GM23338 (cell line): ENCODE results near the gene EXOC4. TPM values are rescaled to one million over a fixed set of nuclear protein-coding genes. Genes with fewer than 3 reads are reported as not detected.
A peak's percentile ranks its signal among the peaks of the same experiment; 100 is the strongest.

Source experiments
- ATAC-seq: fragments of 200-7000 bp; cut with Tn5 transposase; 3 replicates; pipeline ENCODE4 v1.9.1; 2020
- DNase-seq: peaks from one replicate; pipeline ENCODE4 v3.0.0-alpha.2; 2015; ENCODE audit warnings: low spot score
- H2AFZ ChIP-seq: fragments of 200-600 bp; sonication (generic); 2 replicates; pipeline ENCODE4 v1.8.0; 2016; ENCODE audit warnings: antibody characterized with exemption, mild to moderate bottlenecking, moderate library complexity
- H3F3A ChIP-seq: fragments of 200-600 bp; sonication (generic); replicated peaks from 2 replicates; pipeline ENCODE4 v1.8.0; 2017; ENCODE audit warnings: antibody characterized with exemption, mixed run types, low read depth
- H3K27ac ChIP-seq: fragments of 200-600 bp; sonication (generic); 2 replicates; pipeline ENCODE4 v1.6.1; 2016; ENCODE audit warnings: low read depth
- H3K27me3 ChIP-seq: fragments of 200-600 bp; sonication (generic); 2 replicates; pipeline ENCODE4 v1.8.0; 2016; ENCODE audit warnings: mild to moderate bottlenecking, mixed run types, moderate library complexity; ENCODE audit not compliant: insufficient read depth
- H3K36me3 ChIP-seq: fragments of 200-600 bp; sonication (generic); 2 replicates; pipeline ENCODE4 v1.8.0; 2016; ENCODE audit warnings: mild to moderate bottlenecking; ENCODE audit not compliant: insufficient read depth
- H3K4me1 ChIP-seq: fragments of 200-600 bp; sonication (generic); 2 replicates; pipeline ENCODE4 v1.8.0; 2016; ENCODE audit warnings: mild to moderate bottlenecking, moderate library complexity; ENCODE audit not compliant: insufficient read depth
- H3K4me2 ChIP-seq: fragments of 200-600 bp; sonication (generic); 2 replicates; pipeline ENCODE4 v1.7.1; 2017; ENCODE audit warnings: mixed run types
- H3K4me3 ChIP-seq: fragments of 200-600 bp; sonication (generic); 2 replicates; pipeline ENCODE4 v1.6.1; 2016; ENCODE audit warnings: mixed run types
- H3K79me2 ChIP-seq: fragments of 200-600 bp; sonication (generic); replicated peaks from 2 replicates; pipeline ENCODE4 v1.8.0; 2017; ENCODE audit warnings: mild to moderate bottlenecking; ENCODE audit not compliant: insufficient read depth
- H3K9me2 ChIP-seq: fragments of 200-600 bp; sonication (generic); 2 replicates; pipeline ENCODE4 v1.8.0; 2017; ENCODE audit not compliant: insufficient read depth
- H4K20me1 ChIP-seq: fragments of 200-600 bp; sonication (generic); replicated peaks from 2 replicates; pipeline ENCODE4 v1.8.0; 2017; ENCODE audit warnings: mild to moderate bottlenecking; ENCODE audit not compliant: insufficient read depth
- H3K27ac Mint-ChIP-seq: 2 replicates; pipeline ENCODE4 v1.8.0; 2020; ENCODE audit warnings: inconsistent platforms, mild to moderate bottlenecking, moderate library complexity, mixed read lengths
- H3K27me3 Mint-ChIP-seq: 3 replicates; pipeline ENCODE4 v1.8.0; 2022; ENCODE audit warnings: low read depth, mild to moderate bottlenecking, moderate library complexity, mixed read lengths, inconsistent platforms; ENCODE audit not compliant: insufficient read depth, poor library complexity
- H3K36me3 Mint-ChIP-seq: 3 replicates; pipeline ENCODE4 v1.8.0; 2021; ENCODE audit warnings: low read depth, mild to moderate bottlenecking, inconsistent platforms, moderate library complexity, mixed read lengths
- H3K4me1 Mint-ChIP-seq: 3 replicates; pipeline ENCODE4 v1.8.0; 2020; ENCODE audit warnings: mild to moderate bottlenecking, inconsistent platforms, mixed read lengths
- H3K4me3 Mint-ChIP-seq: 3 replicates; pipeline ENCODE4 v1.8.0; 2021; ENCODE audit warnings: moderate library complexity, mild to moderate bottlenecking, inconsistent platforms, mixed read lengths
- H3K9me3 Mint-ChIP-seq: 3 replicates; pipeline ENCODE4 v1.8.0; 2020; ENCODE audit warnings: moderate library complexity, mild to moderate bottlenecking, inconsistent platforms, mixed read lengths
- EZH2 ChIP-seq: fragments of 200-600 bp; sonication (generic); IDR thresholded peaks from one replicate; pipeline ENCODE4 v1.8.0; 2017; ENCODE audit warnings: antibody characterized with exemption, mild to moderate bottlenecking, low read depth; ENCODE audit not compliant: unreplicated experiment
- EZH2phosphoT487 ChIP-seq: fragments of 200-600 bp; sonication (generic); IDR thresholded peaks from one replicate; pipeline ENCODE4 v1.8.1; 2018; ENCODE audit warnings: antibody characterized with exemption; ENCODE audit not compliant: unreplicated experiment
- JUNB ChIP-seq: IDR thresholded peaks from one replicate; pipeline ENCODE4 v1.6.1; 2016; ENCODE audit warnings: antibody characterized with exemption; ENCODE audit not compliant: unreplicated experiment
- NANOG ChIP-seq: IDR thresholded peaks from 2 replicates; pipeline ENCODE4 v1.6.1; 2016; ENCODE audit warnings: antibody characterized with exemption, borderline replicate concordance
- STAT1 ChIP-seq: IDR thresholded peaks from one replicate; pipeline ENCODE4 v1.6.1; 2016; ENCODE audit warnings: antibody characterized with exemption; ENCODE audit not compliant: unreplicated experiment
- ZNF114 ChIP-seq: fragments of 250-450 bp; sonication (Bioruptor Pico); IDR thresholded peaks from 2 replicates; pipeline ENCODE4 v1.5.0; 2020; ENCODE audit warnings: mild to moderate bottlenecking, moderate library complexity
- ZNF331 ChIP-seq: fragments of 250-450 bp; sonication (Bioruptor Pico); IDR thresholded peaks from 2 replicates; pipeline ENCODE4 v1.5.0; 2020; ENCODE audit warnings: low read depth, mild to moderate bottlenecking, moderate library complexity
- polyA plus RNA-seq: library from polyadenylated mRNA; unstranded; fragments of >200 nt; fragmentation: Nextera tagmentation; extraction: Ambion mirVana; gene quantifications from 2 replicates; pipeline ENCODE4 v1.2.1, GENCODE V29; 2016
- total RNA-seq: library from RNA; depleted of rRNA; stranded (reverse); fragments of >200 nt; shearing (Covaris generic); gene quantifications from 2 replicates; pipeline ENCODE4 v1.2.3, GENCODE V29; 2014
- TF ChIP-seq, protein P1 (sequence below), 2 experiments: fragments of 200-600 bp in 1 of 2; sonication (generic) in 1 of 2; conservative IDR thresholded peaks; 2 replicates each; pipeline versions ENCODE4 v1.5.1 to v1.6.1; 2016 to 2017; ENCODE audit warnings: antibody characterized with exemption in 2 of 2, low read depth in 2 of 2, mild to moderate bottlenecking in 2 of 2, moderate library complexity in 1 of 2
- TF ChIP-seq, protein P2 (sequence below): fragments of 250-450 bp; sonication (Bioruptor Pico); IDR thresholded peaks from 2 replicates; pipeline ENCODE4 v1.5.0; 2020; ENCODE audit warnings: mild to moderate bottlenecking, moderate library complexity

The EXOC4 gene
- total and polyA plus RNA-seq, 2 experiments from 2014 or later = 37.5 to 52.7 TPM

DNA sequence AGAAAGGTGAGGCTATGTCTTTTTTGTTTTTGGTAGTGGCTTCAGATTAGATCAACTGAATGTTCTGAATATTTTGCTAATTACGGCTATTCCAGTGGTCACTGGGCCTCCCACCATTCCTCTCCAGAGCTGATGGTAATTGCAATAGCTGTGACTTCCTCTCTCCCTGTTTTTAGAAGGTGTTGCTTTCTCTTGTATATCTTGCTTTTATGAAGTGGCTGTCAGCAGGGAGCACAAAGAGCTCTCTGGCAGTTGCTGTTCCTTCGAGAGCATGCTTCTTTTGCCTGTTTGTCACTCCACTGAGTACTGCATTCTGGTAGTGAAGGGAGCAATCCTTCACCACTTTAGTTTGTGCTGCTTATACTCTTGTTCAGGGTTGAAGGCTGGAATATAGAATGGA is 133.3 kb downstream of the EXOC4 start:
- Mint-ChIP-seq H3K27me3 (no peaks in the 10 kb centered on the region), H3K36me3 (peaks cover 14% of the 10 kb centered on the region), H3K4me1 (peaks cover 35% of the 10 kb centered on the region), H3K4me3 (peak overlapping the region; percentile 18; the same call in 2 of the 3 replicates), H3K27ac (peak overlapping the region; percentile 82), H3K9me3 (peaks cover 11% of the 10 kb centered on the region)
- no peak overlapping the region for H2AFZ ChIP-seq
- no peaks in the 10 kb centered on the region for H3K27me3 ChIP-seq
- H3K27ac ChIP-seq = peak overlapping the region; percentile 52; the same call in 1 of the 2 replicates
- no peaks in the 10 kb centered on the region for H3K9me2 ChIP-seq
- no peaks in the 10 kb centered on the region for H3F3A ChIP-seq
- H3K79me2 ChIP-seq = peaks cover 19% of the 10 kb centered on the region; the same call in 1 of the 2 replicates
- ATAC-seq (peak; percentile 93), DNase-seq (peak; percentile 52)
- peak overlapping the region; percentile 36 for H3K4me2 ChIP-seq
- no peak overlapping the region for H3K4me3 ChIP-seq
- H3K4me1 ChIP-seq = peaks cover 24% of the 10 kb centered on the region
- no peaks in the 10 kb centered on the region for H3K36me3 ChIP-seq
- no peaks in the 10 kb centered on the region for H4K20me1 ChIP-seq
- TF ChIP-seq EZH2 (no peak), NANOG (peak; percentile 58; the same call in 1 of the 2 replicates)

DNA sequence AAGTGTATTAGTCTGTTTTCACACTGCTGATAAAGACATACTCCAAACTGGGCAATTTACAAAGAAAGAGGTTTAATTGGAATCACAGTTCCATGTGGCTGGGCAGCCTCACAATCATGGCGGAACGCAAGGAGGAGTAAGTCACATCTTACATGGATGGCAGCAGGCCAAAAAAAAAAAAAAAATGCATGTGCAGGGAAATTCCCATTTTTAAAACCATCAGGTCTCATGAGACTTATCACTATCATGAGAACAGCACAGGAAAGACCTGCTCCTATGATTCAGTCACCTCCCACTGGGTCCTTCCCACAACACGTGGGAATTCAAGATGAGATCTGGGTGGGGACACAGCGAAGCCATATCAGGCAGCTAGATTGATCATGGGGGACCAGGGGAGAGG is 136.8 kb downstream of the EXOC4 start:
- ATAC-seq (no peak), DNase-seq (no peak)
- H3K36me3 Mint-ChIP-seq = peaks cover 14% of the 10 kb centered on the region
- Histone ChIP-seq H3K4me3 (no peak overlapping the region), H3K27me3 (no peaks in the 10 kb centered on the region), H3K4me1 (peaks cover 24% of the 10 kb centered on the region), H4K20me1 (no peaks in the 10 kb centered on the region), H3K79me2 (peaks cover 16% of the 10 kb centered on the region; the same call in 1 of the 2 replicates), H2AFZ (no peak overlapping the region), H3F3A (no peaks in the 10 kb centered on the region), H3K9me2 (no peaks in the 10 kb centered on the region), H3K4me2 (no peak overlapping the region), H3K27ac (no peak overlapping the region), H3K36me3 (no peaks in the 10 kb centered on the region)
- no peaks in the 10 kb centered on the region for H3K27me3 Mint-ChIP-seq
- H3K4me3 Mint-ChIP-seq = no peak overlapping the region
- peaks cover 11% of the 10 kb centered on the region for H3K9me3 Mint-ChIP-seq
- H3K4me1 Mint-ChIP-seq = peaks cover 37% of the 10 kb centered on the region
- no peak for TF ChIP-seq JUNB
- TF ChIP-seq NANOG = no peak
- TF ChIP-seq, protein P1, sequence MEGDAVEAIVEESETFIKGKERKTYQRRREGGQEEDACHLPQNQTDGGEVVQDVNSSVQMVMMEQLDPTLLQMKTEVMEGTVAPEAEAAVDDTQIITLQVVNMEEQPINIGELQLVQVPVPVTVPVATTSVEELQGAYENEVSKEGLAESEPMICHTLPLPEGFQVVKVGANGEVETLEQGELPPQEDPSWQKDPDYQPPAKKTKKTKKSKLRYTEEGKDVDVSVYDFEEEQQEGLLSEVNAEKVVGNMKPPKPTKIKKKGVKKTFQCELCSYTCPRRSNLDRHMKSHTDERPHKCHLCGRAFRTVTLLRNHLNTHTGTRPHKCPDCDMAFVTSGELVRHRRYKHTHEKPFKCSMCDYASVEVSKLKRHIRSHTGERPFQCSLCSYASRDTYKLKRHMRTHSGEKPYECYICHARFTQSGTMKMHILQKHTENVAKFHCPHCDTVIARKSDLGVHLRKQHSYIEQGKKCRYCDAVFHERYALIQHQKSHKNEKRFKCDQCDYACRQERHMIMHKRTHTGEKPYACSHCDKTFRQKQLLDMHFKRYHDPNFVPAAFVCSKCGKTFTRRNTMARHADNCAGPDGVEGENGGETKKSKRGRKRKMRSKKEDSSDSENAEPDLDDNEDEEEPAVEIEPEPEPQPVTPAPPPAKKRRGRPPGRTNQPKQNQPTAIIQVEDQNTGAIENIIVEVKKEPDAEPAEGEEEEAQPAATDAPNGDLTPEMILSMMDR (conservative IDR thresholded peaks at IDR 0.05; ENCODE audit: low read depth in 2 of 2) = no peak
- TF ChIP-seq STAT1 = no peak
- no peak for TF ChIP-seq ZNF331 (CRISPR knock-in tag)
- TF ChIP-seq EZH2phosphoT487 = no peak
- TF ChIP-seq ZNF114 (CRISPR knock-in tag) = no peak
- TF ChIP-seq EZH2 = no peak
- TF ChIP-seq, protein P2, sequence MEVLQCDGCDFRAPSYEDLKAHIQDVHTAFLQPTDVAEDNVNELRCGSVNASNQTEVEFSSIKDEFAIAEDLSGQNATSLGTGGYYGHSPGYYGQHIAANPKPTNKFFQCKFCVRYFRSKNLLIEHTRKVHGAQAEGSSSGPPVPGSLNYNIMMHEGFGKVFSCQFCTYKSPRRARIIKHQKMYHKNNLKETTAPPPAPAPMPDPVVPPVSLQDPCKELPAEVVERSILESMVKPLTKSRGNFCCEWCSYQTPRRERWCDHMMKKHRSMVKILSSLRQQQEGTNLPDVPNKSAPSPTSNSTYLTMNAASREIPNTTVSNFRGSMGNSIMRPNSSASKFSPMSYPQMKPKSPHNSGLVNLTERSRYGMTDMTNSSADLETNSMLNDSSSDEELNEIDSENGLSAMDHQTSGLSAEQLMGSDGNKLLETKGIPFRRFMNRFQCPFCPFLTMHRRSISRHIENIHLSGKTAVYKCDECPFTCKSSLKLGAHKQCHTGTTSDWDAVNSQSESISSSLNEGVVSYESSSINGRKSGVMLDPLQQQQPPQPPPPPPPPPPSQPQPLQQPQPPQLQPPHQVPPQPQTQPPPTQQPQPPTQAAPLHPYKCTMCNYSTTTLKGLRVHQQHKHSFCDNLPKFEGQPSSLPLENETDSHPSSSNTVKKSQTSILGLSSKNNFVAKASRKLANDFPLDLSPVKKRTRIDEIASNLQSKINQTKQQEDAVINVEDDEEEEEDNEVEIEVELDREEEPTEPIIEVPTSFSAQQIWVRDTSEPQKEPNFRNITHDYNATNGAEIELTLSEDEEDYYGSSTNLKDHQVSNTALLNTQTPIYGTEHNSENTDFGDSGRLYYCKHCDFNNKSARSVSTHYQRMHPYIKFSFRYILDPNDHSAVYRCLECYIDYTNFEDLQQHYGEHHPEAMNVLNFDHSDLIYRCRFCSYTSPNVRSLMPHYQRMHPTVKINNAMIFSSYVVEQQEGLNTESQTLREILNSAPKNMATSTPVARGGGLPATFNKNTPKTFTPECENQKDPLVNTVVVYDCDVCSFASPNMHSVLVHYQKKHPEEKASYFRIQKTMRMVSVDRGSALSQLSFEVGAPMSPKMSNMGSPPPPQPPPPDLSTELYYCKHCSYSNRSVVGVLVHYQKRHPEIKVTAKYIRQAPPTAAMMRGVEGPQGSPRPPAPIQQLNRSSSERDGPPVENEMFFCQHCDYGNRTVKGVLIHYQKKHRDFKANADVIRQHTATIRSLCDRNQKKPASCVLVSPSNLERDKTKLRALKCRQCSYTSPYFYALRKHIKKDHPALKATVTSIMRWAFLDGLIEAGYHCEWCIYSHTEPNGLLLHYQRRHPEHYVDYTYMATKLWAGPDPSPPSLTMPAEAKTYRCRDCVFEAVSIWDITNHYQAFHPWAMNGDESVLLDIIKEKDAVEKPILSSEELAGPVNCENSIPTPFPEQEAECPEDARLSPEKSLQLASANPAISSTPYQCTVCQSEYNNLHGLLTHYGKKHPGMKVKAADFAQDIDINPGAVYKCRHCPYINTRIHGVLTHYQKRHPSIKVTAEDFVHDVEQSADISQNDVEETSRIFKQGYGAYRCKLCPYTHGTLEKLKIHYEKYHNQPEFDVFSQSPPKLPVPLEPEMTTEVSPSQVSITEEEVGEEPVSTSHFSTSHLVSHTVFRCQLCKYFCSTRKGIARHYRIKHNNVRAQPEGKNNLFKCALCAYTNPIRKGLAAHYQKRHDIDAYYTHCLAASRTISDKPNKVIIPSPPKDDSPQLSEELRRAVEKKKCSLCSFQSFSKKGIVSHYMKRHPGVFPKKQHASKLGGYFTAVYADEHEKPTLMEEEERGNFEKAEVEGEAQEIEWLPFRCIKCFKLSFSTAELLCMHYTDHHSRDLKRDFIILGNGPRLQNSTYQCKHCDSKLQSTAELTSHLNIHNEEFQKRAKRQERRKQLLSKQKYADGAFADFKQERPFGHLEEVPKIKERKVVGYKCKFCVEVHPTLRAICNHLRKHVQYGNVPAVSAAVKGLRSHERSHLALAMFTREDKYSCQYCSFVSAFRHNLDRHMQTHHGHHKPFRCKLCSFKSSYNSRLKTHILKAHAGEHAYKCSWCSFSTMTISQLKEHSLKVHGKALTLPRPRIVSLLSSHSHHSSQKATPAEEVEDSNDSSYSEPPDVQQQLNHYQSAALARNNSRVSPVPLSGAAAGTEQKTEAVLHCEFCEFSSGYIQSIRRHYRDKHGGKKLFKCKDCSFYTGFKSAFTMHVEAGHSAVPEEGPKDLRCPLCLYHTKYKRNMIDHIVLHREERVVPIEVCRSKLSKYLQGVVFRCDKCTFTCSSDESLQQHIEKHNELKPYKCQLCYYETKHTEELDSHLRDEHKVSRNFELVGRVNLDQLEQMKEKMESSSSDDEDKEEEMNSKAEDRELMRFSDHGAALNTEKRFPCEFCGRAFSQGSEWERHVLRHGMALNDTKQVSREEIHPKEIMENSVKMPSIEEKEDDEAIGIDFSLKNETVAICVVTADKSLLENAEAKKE = no peak
- no peak overlapping the region for H3K27ac Mint-ChIP-seq
